HCT116 (cell line): ENCODE results near the gene PDE7B. TPM values are rescaled to one million over a fixed set of nuclear protein-coding genes. Genes with fewer than 3 reads are reported as not detected.

Experiments used
- ATAC-seq: fragments of 200-7000 bp; cut with Tn5 transposase; 2 replicates; pipeline ENCODE4 v1.9.1; 2020; ENCODE audit warnings: mild to moderate bottlenecking, moderate library complexity
- BruUV-seq: library from RNA; stranded (reverse); fragments of 400-500 nt; replicated peaks from 2 replicates; lab custom pipeline; 2021; lab: Mats Ljungman, UMichigan
- CTCF ChIA-PET: fragments of 300-600 bp; sonication (Branson Sonifier 250); formaldehyde crosslinking; loops from one replicate; lab custom pipeline; 2021; ENCODE audit warnings: antibody characterized with exemption; lab: Charles Lee
- POLR2A ChIA-PET: fragments of 300-600, 350-600 bp; sonication (Branson Sonifier 250); formaldehyde crosslinking; loops from one replicate; lab custom pipeline; 2021; ENCODE audit warnings: antibody characterized with exemption; lab: Charles Lee
- RAD21 ChIA-PET, 2 experiments: fragments of 300-600 bp; sonication (Branson Sonifier 250); formaldehyde crosslinking; loops; one replicate each; lab custom pipeline; 2023; ENCODE audit warnings: low total read pairs in 2 of 2; ENCODE audit not compliant: uncharacterized antibody in 2 of 2, unreplicated experiment in 2 of 2, low non-redundant PET in 1 of 2; lab: Charles Lee
- DNase-seq: peaks from one replicate; pipeline ENCODE4 v3.0.0-alpha.2; 2010; ENCODE audit warnings: low read depth, low spot score
- H2AFZ ChIP-seq: fragments of 200-600 bp; shearing (Covaris generic), sonication (generic); 2 replicates; pipeline ENCODE4 v1.6.1; 2017; ENCODE audit warnings: low read depth, mixed run types, mixed read lengths, antibody characterized with exemption, low read length; ENCODE audit not compliant: poor library complexity, severe bottlenecking
- H3K27ac ChIP-seq: 2 replicates; pipeline ENCODE4 v1.5.1; 2012; ENCODE audit warnings: low read depth, low read length
- H3K27me3 ChIP-seq: fragments of 200-600 bp; sonication (generic); 2 replicates; pipeline ENCODE4 v1.6.1; 2016; ENCODE audit warnings: mixed run types, low read length, mixed read lengths; ENCODE audit not compliant: insufficient read depth
- H3K36me3 ChIP-seq, 2 experiments: fragments of 200-500 bp in 1 of 2; fragments of 200-600 bp in 1 of 2; sonication (Bioruptor generic) in 1 of 2; sonication (generic) in 1 of 2; 2 replicates each; pipeline versions ENCODE4 v1.5.1 to v1.6.1; 2014 to 2016; ENCODE audit warnings: low read length in 2 of 2, inconsistent platforms in 1 of 2, mixed read lengths in 1 of 2, mixed run types in 1 of 2; ENCODE audit not compliant: insufficient read depth in 2 of 2, control insufficient read depth in 1 of 2
- H3K4me1 ChIP-seq, 2 experiments: fragments of 200-600 bp in 1 of 2; sonication (generic) in 1 of 2; 2 replicates each; pipeline versions ENCODE4 v1.5.1 to v1.6.1; 2012 to 2017; ENCODE audit warnings: low read length in 2 of 2, inconsistent platforms in 1 of 2, mild to moderate bottlenecking in 1 of 2, mixed read lengths in 1 of 2, mixed run types in 1 of 2, moderate library complexity in 1 of 2; ENCODE audit not compliant: insufficient read depth in 2 of 2, control insufficient read depth in 1 of 2
- H3K4me2 ChIP-seq: fragments of 200-600 bp; sonication (generic); 2 replicates; pipeline ENCODE4 v1.6.1; 2017; ENCODE audit warnings: mixed run types, low read length, mixed read lengths
- H3K4me3 ChIP-seq, 2 experiments: fragments of 200-600 bp in 1 of 2; sonication (generic) in 1 of 2; replicated peaks in 1 of 2; 2 replicates each; pipeline ENCODE4 v1.5.1; 2011 to 2016; ENCODE audit warnings: low read length in 2 of 2, control low read depth in 1 of 2, low read depth in 1 of 2, mild to moderate bottlenecking in 1 of 2, mixed read lengths in 1 of 2, mixed run types in 1 of 2
- H3K79me2 ChIP-seq: fragments of 200-600 bp; sonication (generic); 2 replicates; pipeline ENCODE4 v1.6.1; 2017; ENCODE audit warnings: mild to moderate bottlenecking, mixed run types, low read length, moderate library complexity, mixed read lengths; ENCODE audit not compliant: insufficient read depth
- H3K9ac ChIP-seq: fragments of 200-600 bp; sonication (generic); 2 replicates; pipeline ENCODE4 v1.6.1; 2016; ENCODE audit warnings: low read length, mixed read lengths
- H3K9me2 ChIP-seq: fragments of 200-600 bp; sonication (generic), shearing (Covaris generic); 2 replicates; pipeline ENCODE4 v1.6.1; 2017; ENCODE audit warnings: mixed run types, mild to moderate bottlenecking, moderate library complexity; ENCODE audit not compliant: insufficient read depth
- H3K9me3 ChIP-seq, 2 experiments: fragments of 200-500 bp in 1 of 2; fragments of 200-600 bp in 1 of 2; sonication (Bioruptor generic) in 1 of 2; sonication (generic) in 1 of 2; 2 replicates each; pipeline ENCODE4 v1.6.1; 2014 to 2017; ENCODE audit warnings: low read length in 2 of 2, mixed read lengths in 2 of 2, inconsistent platforms in 1 of 2, low read depth in 1 of 2, mild to moderate bottlenecking in 1 of 2, mixed run types in 1 of 2, moderate library complexity in 1 of 2; ENCODE audit not compliant: control insufficient read depth in 1 of 2, insufficient read depth in 1 of 2
- H4K20me1 ChIP-seq: fragments of 200-600 bp; sonication (generic), shearing (Covaris generic); 2 replicates; pipeline ENCODE4 v1.6.1; 2017; ENCODE audit warnings: mixed run types, mild to moderate bottlenecking, moderate library complexity; ENCODE audit not compliant: insufficient read depth
- ATF3 ChIP-seq: IDR thresholded peaks from 2 replicates; pipeline ENCODE4 v1.6.1; 2012
- CBX3 ChIP-seq: IDR thresholded peaks from 2 replicates; pipeline ENCODE4 v1.6.1; 2012; ENCODE audit warnings: low read depth
- CEBPB ChIP-seq: IDR thresholded peaks from 2 replicates; pipeline ENCODE4 v1.6.1; 2012; ENCODE audit warnings: low read depth
- EZH2 ChIP-seq: fragments of 200-600 bp; sonication (generic); IDR thresholded peaks from 2 replicates; pipeline ENCODE4 v1.6.1; 2017; ENCODE audit warnings: antibody characterized with exemption, mixed run types
- EZH2phosphoT487 ChIP-seq: fragments of 200-600 bp; IDR thresholded peaks from 2 replicates; pipeline ENCODE4 v1.6.1; 2018; ENCODE audit warnings: antibody characterized with exemption, borderline replicate concordance
- MAX ChIP-seq: IDR thresholded peaks from 2 replicates; pipeline ENCODE4 v1.6.1; 2012
- POLR2A ChIP-seq: IDR thresholded peaks from 2 replicates; pipeline ENCODE4 v1.7.0; 2011; ENCODE audit warnings: borderline replicate concordance; ENCODE audit not compliant: insufficient read depth, insufficient read length; ENCODE audit errors: extremely low read depth
- POLR2AphosphoS5 ChIP-seq: IDR thresholded peaks from 2 replicates; pipeline ENCODE4 v1.6.1; 2011; ENCODE audit warnings: mild to moderate bottlenecking, low read depth, low read length, moderate library complexity
- RAD21 ChIP-seq: IDR thresholded peaks from 2 replicates; pipeline ENCODE4 v1.6.1; 2012; ENCODE audit warnings: low read depth, mild to moderate bottlenecking
- REST ChIP-seq: IDR thresholded peaks from 2 replicates; pipeline ENCODE4 v1.6.1; 2012; ENCODE audit warnings: low read depth
- SIN3A ChIP-seq: IDR thresholded peaks from 2 replicates; pipeline ENCODE4 v1.6.1; 2012; ENCODE audit warnings: low read depth
- SP1 ChIP-seq: IDR thresholded peaks from 2 replicates; pipeline ENCODE4 v1.6.1; 2012; ENCODE audit warnings: low read depth
- SRF ChIP-seq: IDR thresholded peaks from 2 replicates; pipeline ENCODE4 v1.6.1; 2012; ENCODE audit warnings: low read depth
- YY1 ChIP-seq: IDR thresholded peaks from 2 replicates; pipeline ENCODE4 v1.6.1; 2011; ENCODE audit warnings: low read length, low read depth, moderate library complexity, mild to moderate bottlenecking; ENCODE audit not compliant: insufficient replicate concordance; ENCODE audit errors: extremely low read depth
- ZFX ChIP-seq: fragments of 450-650 bp; IDR thresholded peaks from 2 replicates; pipeline ENCODE4 v1.6.1; 2017
- ZNF274 ChIP-seq: fragments of 200-500 bp; sonication (Bioruptor generic); IDR thresholded peaks from 2 replicates; pipeline ENCODE4 v1.6.1; 2014; ENCODE audit warnings: mild to moderate bottlenecking, low read depth, low read length, inconsistent platforms
- intact Hi-C: fragments of 100-400 bp; cut with micrococcal nuclease; formaldehyde crosslinking; loops from 2 replicates; pipeline ENCODE4 v1.10.0; 2022
- total RNA-seq: library from RNA; stranded (reverse); gene quantifications from one replicate; pipeline ENCODE4 v1.2.1, GENCODE V29; 2021; ENCODE audit not compliant: unreplicated experiment

The PDE7B gene
- total RNA-seq, 1 experiment from 2014 or later, result 0.61 TPM

GRCh38 chr6:135992739-135993138 lies 141.2 kb downstream of the PDE7B start:
- intact Hi-C loops, result no loop called here

GRCh38 chr6:135993361-135993760 lies 141.9 kb downstream of the PDE7B start:
- Histone ChIP-seq H3K4me2 (no peak overlapping the region), H3K27ac (no peak overlapping the region), H3K9me2 (no peaks in the 10 kb centered on the region), H3K36me3 (no peaks in the 10 kb centered on the region), H3K27me3 (no peaks in the 10 kb centered on the region), H3K9me3 (no peaks in the 10 kb centered on the region), H3K4me3 (no peak overlapping the region), H2AFZ (no peak overlapping the region), H4K20me1 (no peaks in the 10 kb centered on the region), H3K79me2 (no peaks in the 10 kb centered on the region), H3K4me1 (peaks cover 4 to 16% of the 10 kb centered on the region in 2 experiments), H3K9ac (no peak overlapping the region)
- ChIA-PET POLR2A (no interaction called here), CTCF (no interaction called here), RAD21 (no interaction called here)
- ATAC-seq, result no peak
- intact Hi-C loops, result no loop called here
- no TSS peak for BruUV-seq
- DNase-seq, result no peak
- TF ChIP-seq MAX (no peak), EZH2 (no peak), CEBPB (no peak), CBX3 (no peak), POLR2AphosphoS5 (no peak), SP1 (no peak), ZFX (no peak), YY1 (no peak), EZH2phosphoT487 (no peak), ZNF274 (no peak), SIN3A (no peak), SRF (no peak), REST (no peak), ATF3 (no peak), POLR2A (no peak)

More at GRCh38 chr6:135992739-135993138, 141.2 kb downstream of the PDE7B start:
- H3K9me2 ChIP-seq, result no peaks in the 10 kb centered on the region
- RAD21 ChIA-PET, result no interaction called here
- peaks cover 4 to 16% of the 10 kb centered on the region in 2 experiments for H3K4me1 ChIP-seq
- no peaks in the 10 kb centered on the region for H3K9me3 ChIP-seq
- no peaks in the 10 kb centered on the region for H3K79me2 ChIP-seq
- H3K27ac ChIP-seq, result no peak overlapping the region
- H4K20me1 ChIP-seq, result no peaks in the 10 kb centered on the region
- H3K36me3 ChIP-seq, result no peaks in the 10 kb centered on the region
- POLR2A ChIA-PET, result no interaction called here
- H3K4me3 ChIP-seq, result no peak overlapping the region
- CTCF ChIA-PET, result no interaction called here
- no peak overlapping the region for H3K9ac ChIP-seq
- H3K27me3 ChIP-seq, result no peaks in the 10 kb centered on the region
- ATAC-seq (no peak), DNase-seq (no peak)
- no peak overlapping the region for H2AFZ ChIP-seq
- TF ChIP-seq SRF (no peak), RAD21 (no peak), CEBPB (no peak), ZNF274 (no peak)
- no TSS peak for BruUV-seq
- no peak overlapping the region for H3K4me2 ChIP-seq
